Kidney epithelial cell (primary cell): ENCODE measurements around the gene MYCN. TPM values are rescaled to one million over a fixed set of nuclear protein-coding genes. Genes with fewer than 3 reads are reported as not detected.
"Not testable (repeated sequence)": the region's sequence is repeated elsewhere in the genome, so short reads cannot be mapped to it uniquely, and the experiment has no call there.

Source experiments
- DNase-seq: peaks from one replicate; pipeline ENCODE4 v3.0.0-alpha.2; 2010; ENCODE audit warnings: low read depth
- H3K27me3 ChIP-seq: 2 replicates; pipeline ENCODE4 v1.6.0; 2011; ENCODE audit warnings: low read length; ENCODE audit not compliant: control insufficient read depth, insufficient read depth
- H3K36me3 ChIP-seq: 2 replicates; pipeline ENCODE4 v1.5.1; 2011; ENCODE audit warnings: low read length; ENCODE audit not compliant: control insufficient read depth, insufficient read depth
- H3K4me3 ChIP-seq: 2 replicates; pipeline ENCODE4 v1.5.1; 2011; ENCODE audit warnings: low read depth, mild to moderate bottlenecking, control low read depth, low read length
- total RNA-seq: library from RNA; depleted of rRNA; stranded (reverse); fragments of >200 nt; gene quantifications from 2 replicates; pipeline ENCODE4 v1.2.3, GENCODE V29; 2015
- TF ChIP-seq, protein P1 (sequence below): IDR thresholded peaks from 2 replicates; pipeline ENCODE4 v1.5.1; 2011; ENCODE audit warnings: mild to moderate bottlenecking, moderate library complexity, low read length, control low read depth, inconsistent platforms; ENCODE audit not compliant: insufficient read depth, poor library complexity, severe bottlenecking

MYCN gene
- total RNA-seq, 1 donor from 2014 or later: 0.54 TPM

DNA sequence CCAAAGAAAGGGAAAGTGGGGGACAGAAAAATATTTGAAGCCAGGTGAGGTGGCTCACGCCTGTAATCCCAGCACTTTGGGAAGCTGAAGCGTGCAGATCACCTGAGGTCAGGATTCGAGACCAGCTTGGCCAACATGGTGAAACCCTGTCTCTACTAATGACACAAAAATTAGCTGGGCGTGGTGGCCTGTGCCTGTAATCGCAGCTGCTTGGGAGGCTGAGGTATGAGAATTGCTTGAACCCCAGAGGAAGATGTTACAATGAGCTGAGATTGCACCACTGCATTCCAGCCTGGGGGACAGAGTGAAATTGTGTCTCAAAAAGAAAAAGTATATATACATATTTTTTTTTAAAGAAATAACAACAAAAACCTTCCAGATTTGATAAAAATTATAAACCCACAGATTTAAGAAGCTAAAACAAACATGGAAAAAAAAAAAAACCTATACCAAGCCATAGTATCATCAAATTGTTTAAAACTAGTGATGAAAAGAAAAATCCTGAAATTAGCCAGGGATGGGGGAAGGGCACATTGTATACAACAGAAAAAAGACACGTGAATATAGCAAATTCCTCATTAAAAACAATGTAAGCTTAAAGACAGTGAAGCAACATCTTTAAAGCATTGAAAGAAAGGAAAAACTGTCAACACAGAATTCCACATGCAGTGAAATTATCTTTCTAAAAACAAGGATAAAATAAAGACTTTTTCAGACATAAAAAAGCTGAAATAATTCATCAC, 40.4 kb upstream of the MYCN start:
- DNase-seq: no peak
- TF ChIP-seq, protein P1, sequence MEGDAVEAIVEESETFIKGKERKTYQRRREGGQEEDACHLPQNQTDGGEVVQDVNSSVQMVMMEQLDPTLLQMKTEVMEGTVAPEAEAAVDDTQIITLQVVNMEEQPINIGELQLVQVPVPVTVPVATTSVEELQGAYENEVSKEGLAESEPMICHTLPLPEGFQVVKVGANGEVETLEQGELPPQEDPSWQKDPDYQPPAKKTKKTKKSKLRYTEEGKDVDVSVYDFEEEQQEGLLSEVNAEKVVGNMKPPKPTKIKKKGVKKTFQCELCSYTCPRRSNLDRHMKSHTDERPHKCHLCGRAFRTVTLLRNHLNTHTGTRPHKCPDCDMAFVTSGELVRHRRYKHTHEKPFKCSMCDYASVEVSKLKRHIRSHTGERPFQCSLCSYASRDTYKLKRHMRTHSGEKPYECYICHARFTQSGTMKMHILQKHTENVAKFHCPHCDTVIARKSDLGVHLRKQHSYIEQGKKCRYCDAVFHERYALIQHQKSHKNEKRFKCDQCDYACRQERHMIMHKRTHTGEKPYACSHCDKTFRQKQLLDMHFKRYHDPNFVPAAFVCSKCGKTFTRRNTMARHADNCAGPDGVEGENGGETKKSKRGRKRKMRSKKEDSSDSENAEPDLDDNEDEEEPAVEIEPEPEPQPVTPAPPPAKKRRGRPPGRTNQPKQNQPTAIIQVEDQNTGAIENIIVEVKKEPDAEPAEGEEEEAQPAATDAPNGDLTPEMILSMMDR: no peak

DNA sequence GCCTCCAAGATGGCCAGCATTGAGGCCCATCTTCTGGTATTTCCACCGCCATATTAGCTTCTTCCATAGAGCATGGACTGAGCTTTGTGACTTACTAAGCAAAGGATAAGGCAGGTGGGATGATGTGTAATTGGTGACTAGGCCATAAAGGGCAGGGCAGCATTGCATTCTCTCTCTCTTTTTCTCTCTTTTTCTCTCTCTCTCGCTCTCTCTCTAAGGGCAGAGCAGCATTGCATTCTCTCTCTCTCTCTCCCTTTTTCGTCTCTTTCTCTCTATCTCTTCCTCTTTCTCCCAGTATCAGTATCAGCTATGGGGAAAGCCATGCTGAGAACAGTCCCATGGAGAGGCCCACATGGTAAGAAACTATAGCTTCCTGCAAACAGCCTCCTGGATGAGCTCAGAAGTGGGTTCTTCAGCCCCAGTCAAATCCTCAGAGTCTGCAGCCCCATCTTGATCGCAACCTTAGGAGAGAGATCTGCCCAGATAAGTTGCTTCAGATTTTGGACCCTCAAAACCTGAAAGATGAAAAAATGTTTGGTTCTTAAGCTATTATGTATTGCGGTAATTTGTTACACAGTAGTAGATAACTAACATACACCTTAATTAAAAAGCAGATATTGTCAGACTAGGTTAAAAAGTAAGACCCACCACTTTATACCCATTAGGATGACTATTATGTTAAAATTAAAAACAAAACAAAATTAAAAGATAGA, 39.1 kb upstream of the MYCN start:
- H3K36me3 ChIP-seq: no peaks in the 10 kb centered on the region
- no peaks in the 10 kb centered on the region for H3K27me3 ChIP-seq
- TF ChIP-seq, protein P1: no peak
- DNase-seq: no peak
- H3K4me3 ChIP-seq: no peak overlapping the region

More for the DNA sequence above, 40.4 kb upstream of the MYCN start:
- no peaks in the 10 kb centered on the region for H3K36me3 ChIP-seq
- no peaks in the 10 kb centered on the region for H3K27me3 ChIP-seq
- H3K4me3 ChIP-seq: no peak overlapping the region

DNA sequence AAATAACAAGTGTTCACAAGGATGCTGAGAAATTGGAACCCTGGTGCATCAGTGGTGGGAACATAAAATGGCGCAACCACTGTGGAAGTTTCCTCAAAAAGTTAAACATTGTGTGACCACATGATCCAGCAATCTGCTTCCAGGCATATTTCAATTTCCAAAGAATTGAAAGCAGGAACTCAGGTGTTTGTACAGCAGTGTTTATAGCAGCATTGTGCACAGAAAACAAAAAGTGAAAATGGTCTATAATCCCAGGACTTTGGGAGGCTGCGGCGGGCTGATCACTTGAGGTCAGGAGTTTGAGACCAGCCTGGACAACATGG, 38.6 kb upstream of the MYCN start:
- TF ChIP-seq, protein P1: no peak
- DNase-seq: no peak
- no peaks in the 10 kb centered on the region for H3K27me3 ChIP-seq
- H3K4me3 ChIP-seq: no peak overlapping the region
- no peaks in the 10 kb centered on the region for H3K36me3 ChIP-seq

DNA sequence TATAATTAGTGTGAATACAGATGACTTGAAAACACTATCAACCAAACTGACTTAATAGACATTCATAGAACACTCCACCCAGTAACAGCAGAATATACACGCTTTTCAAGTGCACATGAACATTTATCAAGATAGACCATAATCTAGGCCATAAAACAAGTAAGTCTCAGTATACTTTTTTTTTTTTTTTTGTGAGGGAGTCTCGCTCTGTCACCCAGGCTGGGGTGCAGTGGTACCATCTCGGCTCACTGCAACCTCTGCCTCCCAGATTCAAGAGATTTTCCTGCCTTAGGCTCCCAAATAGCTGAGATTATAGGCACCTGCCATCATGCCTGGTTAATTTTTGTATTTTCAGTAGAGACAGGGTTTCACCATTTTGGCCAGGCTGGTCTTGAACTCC, 36.4 kb upstream of the MYCN start:
- not testable (repeated sequence) for H3K36me3 ChIP-seq, H3K27me3 ChIP-seq, DNase-seq, H3K4me3 ChIP-seq

DNA sequence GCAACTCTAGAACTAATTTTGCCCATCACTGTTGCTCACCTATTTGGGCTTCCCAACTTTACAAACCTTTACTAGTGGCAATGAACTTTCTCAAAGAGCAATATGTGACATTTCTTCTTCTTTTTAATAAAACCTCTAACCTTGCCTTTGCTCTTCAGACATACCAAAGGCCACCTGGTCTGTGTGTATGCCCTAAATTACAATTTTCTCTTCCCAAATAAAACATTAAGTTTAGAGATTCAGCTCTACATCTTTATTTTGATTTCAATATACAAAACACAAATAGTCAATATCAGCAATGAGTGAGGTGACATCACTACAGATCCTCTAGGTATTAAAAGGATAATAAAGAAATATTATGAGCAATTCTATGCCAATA, 35.1 kb upstream of the MYCN start:
- H3K27me3 ChIP-seq: no peaks in the 10 kb centered on the region
- no peak for DNase-seq
- H3K4me3 ChIP-seq: no peak overlapping the region
- no peaks in the 10 kb centered on the region for H3K36me3 ChIP-seq
- TF ChIP-seq, protein P1: no peak

DNA sequence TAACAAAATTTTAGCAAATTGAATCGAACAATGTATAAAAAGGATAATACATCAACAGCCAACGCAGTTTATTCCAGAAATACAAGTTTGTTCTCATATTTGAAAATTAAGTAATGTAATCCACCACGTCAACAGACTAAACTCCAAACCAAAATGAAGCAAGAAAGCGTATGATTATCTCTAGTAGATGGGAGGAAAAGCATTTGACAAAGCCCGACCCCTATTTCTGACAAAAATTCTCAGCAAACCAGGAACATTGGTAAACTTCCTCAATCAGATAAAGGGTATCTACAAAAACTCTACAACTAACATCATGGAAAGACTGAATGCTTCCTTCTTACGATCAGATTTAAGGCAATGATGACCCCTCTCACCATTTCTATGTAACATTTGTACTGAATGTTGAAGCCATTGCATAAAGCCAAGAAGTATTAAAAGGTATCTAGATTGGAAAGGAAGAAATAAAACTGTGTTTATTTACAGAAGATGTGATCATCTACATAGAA, 34.3 kb upstream of the MYCN start:
- no peaks in the 10 kb centered on the region for H3K36me3 ChIP-seq
- no peak for DNase-seq
- no peaks in the 10 kb centered on the region for H3K27me3 ChIP-seq
- TF ChIP-seq, protein P1: no peak
- H3K4me3 ChIP-seq: no peak overlapping the region
